HG03280 (cell line): Measurements from ENCODE around the gene PRAMEF18.
"Not testable (repeated sequence)": the region's sequence is repeated elsewhere in the genome, so short reads cannot be mapped to it uniquely, and the experiment has no call there.

ENCODE experiments used
- ATAC-seq: cut with Tn5 transposase; IDR thresholded peaks from one replicate; pipeline ENCODE4 v1.9.1; 2021; ENCODE audit warnings: mild to moderate bottlenecking, moderate library complexity; ENCODE audit not compliant: unreplicated experiment

Gene PRAMEF18

DNA sequence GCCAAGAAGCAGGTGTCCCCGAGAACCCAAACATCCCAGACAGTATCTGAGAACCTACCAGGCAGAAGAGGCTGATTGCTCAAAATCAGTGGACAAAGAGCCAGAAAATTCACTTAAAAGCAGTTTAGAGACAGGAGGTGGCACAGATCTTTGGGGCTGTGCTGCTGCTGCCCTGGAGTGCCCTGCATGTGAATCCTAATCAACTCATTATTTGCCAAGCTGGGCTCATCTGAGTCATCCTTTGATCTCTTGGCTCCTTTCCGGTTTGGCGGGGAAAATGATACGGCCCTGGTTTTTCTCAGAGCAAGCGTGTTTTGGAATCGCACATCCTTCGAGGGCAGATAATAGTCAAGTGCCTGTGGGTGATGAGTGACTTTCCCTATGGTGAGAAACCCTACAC lies 9.3 kb downstream of the PRAMEF18 start:
- ATAC-seq = not testable (repeated sequence)

- ATAC-seq = not testable (repeated sequence)
Observed at GRCh38 chr1:13208712-13209111, 17.2 kb downstream of the PRAMEF18 start.

GRCh38 chr1:13201309-13201708 lies 24.6 kb downstream of the PRAMEF18 start, which contains the start of gene PRAMEF13:
Gene PRAMEF13, minus strand, starts transcription at chr1:13201409. Its CDS starts 1,820 bp downstream, at chr1:13199589.
- ATAC-seq = not testable (repeated sequence)
